ENCODE measurements around the gene ZNF280C.
"Not testable (repeated sequence)": the region's sequence is repeated elsewhere in the genome, so short reads cannot be mapped to it uniquely, and the experiment has no call there.

Gene ZNF280C

GRCh38 chrX:130260316-130260715, 8.4 kb downstream of the ZNF280C start:
- Histone ChIP-seq H3K27me3 (ENCODE audit: insufficient read depth, low read length) (no peaks in the 10 kb centered on the region), H3K36me3 (ENCODE audit: insufficient read depth, low read length) (no peaks in the 10 kb centered on the region; the same call in 1 of the 2 replicates), H3K4me3 (ENCODE audit: low read depth, low read length) (no peak overlapping the region), H3K27ac (ENCODE audit: low read depth, low read length) (no peak overlapping the region), H3K79me2 (ENCODE audit: control insufficient read depth, insufficient read depth, low read length, unreplicated experiment) (peaks cover 30% of the 10 kb centered on the region), H3K4me1 (ENCODE audit: control insufficient read depth, insufficient read depth, low read length, unreplicated experiment) (peaks cover 5% of the 10 kb centered on the region), H2AFZ (ENCODE audit: low read length, unreplicated experiment) (no peak overlapping the region)

GRCh38 chrX:130253916-130254315, 14.8 kb downstream of the ZNF280C start:
- Histone ChIP-seq H3K27ac (ENCODE audit: low read depth, low read length) (no peak overlapping the region), H3K4me3 (ENCODE audit: low read depth, low read length) (no peak overlapping the region), H3K4me1 (ENCODE audit: control insufficient read depth, insufficient read depth, low read length, unreplicated experiment) (no peaks in the 10 kb centered on the region), H3K79me2 (ENCODE audit: control insufficient read depth, insufficient read depth, low read length, unreplicated experiment) (peaks cover 12% of the 10 kb centered on the region), H3K36me3 (ENCODE audit: insufficient read depth, low read length) (no peaks in the 10 kb centered on the region), H3K27me3 (ENCODE audit: insufficient read depth, low read length) (no peaks in the 10 kb centered on the region), H2AFZ (ENCODE audit: low read length, unreplicated experiment) (no peak overlapping the region)

DNA sequence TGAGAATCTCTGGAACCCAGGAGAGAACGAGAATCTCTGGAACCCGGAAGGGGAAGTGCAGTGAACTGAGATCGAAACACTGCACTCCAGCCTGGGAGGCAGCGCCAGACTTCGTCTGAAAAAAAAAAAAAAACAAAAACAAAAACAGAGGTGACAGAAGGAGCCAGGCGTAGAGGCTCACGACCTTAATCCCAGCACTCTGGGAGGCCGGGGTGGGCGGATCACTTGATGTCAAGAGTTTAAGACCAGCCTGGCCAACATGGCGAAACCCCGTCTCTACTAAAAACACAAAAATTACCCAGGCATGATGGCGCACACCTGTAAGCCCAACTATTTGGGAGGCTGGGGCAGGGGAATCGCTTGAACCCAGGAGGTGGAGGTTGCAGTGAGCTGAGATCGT, 17.0 kb downstream of the ZNF280C start:
- no peak overlapping the region for H3K27ac ChIP-seq (ENCODE audit: low read depth, low read length)
- no peak overlapping the region for H3K4me3 ChIP-seq (ENCODE audit: low read depth, low read length)
- no peaks in the 10 kb centered on the region for H3K27me3 ChIP-seq (ENCODE audit: insufficient read depth, low read length)
- no peaks in the 10 kb centered on the region for H3K4me1 ChIP-seq (ENCODE audit: control insufficient read depth, insufficient read depth, low read length, unreplicated experiment)
- H3K36me3 ChIP-seq (ENCODE audit: insufficient read depth, low read length): no peaks in the 10 kb centered on the region
- H2AFZ ChIP-seq (ENCODE audit: low read length, unreplicated experiment): no peak overlapping the region
- peaks cover 12% of the 10 kb centered on the region for H3K79me2 ChIP-seq (ENCODE audit: control insufficient read depth, insufficient read depth, low read length, unreplicated experiment)

GRCh38 chrX:130247996-130248395, 20.7 kb downstream of the ZNF280C start:
- Histone ChIP-seq H3K79me2 (ENCODE audit: control insufficient read depth, insufficient read depth, low read length, unreplicated experiment) (peaks cover 12% of the 10 kb centered on the region), H2AFZ (ENCODE audit: low read length, unreplicated experiment) (no peak overlapping the region), H3K4me1 (ENCODE audit: control insufficient read depth, insufficient read depth, low read length, unreplicated experiment) (no peaks in the 10 kb centered on the region), H3K27ac (ENCODE audit: low read depth, low read length) (no peak overlapping the region), H3K4me3 (ENCODE audit: low read depth, low read length) (no peak overlapping the region), H3K27me3 (ENCODE audit: insufficient read depth, low read length) (no peaks in the 10 kb centered on the region), H3K36me3 (ENCODE audit: insufficient read depth, low read length) (no peaks in the 10 kb centered on the region)

DNA sequence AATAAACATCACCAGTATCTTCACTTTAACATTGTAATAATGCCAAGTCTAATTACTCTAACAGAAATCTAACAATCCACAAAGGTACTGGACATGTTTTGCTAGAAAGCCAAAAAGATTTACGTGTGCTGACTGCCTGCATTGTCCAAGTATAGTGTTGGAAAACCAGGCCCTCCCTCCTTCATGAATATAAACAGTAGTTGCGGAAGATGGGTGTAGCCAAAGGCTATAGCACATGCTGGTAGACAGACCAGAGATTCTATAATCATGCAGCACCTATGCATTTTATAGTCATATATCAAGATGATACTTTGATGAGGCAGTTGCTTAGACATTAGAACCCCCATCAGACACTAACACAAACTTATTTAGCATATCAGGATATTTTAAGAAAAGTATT, 22.6 kb downstream of the ZNF280C start:
- H3K4me1 ChIP-seq (ENCODE audit: control insufficient read depth, insufficient read depth, low read length, unreplicated experiment): no peaks in the 10 kb centered on the region
- H3K4me3 ChIP-seq (ENCODE audit: low read depth, low read length): no peak overlapping the region
- peaks cover 12% of the 10 kb centered on the region for H3K79me2 ChIP-seq (ENCODE audit: control insufficient read depth, insufficient read depth, low read length, unreplicated experiment)
- H3K27me3 ChIP-seq (ENCODE audit: insufficient read depth, low read length): no peaks in the 10 kb centered on the region
- no peak overlapping the region for H3K27ac ChIP-seq (ENCODE audit: low read depth, low read length)
- no peaks in the 10 kb centered on the region for H3K36me3 ChIP-seq (ENCODE audit: insufficient read depth, low read length)
- H2AFZ ChIP-seq (ENCODE audit: low read length, unreplicated experiment): no peak overlapping the region

DNA sequence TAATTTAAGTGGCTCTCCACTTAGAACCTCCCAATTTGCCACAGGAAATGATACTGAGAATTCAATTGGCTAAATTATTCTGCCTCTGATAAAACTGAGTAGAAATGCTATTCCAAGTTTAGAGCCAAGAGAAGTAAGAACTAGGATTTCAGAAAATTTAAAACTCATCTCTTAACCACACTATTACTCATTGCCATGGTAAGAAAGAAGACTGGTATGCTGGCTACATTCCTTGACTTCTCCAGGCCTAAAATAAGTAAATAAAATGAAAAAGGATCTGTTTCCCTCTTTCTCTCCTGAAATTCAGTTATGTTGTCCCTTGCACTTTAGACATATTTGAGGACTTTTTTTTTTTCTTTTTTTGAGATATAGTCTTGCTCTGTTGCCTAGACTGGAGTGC, 23.3 kb downstream of the ZNF280C start:
- H3K27ac ChIP-seq (ENCODE audit: low read depth, low read length): no peak overlapping the region

DNA sequence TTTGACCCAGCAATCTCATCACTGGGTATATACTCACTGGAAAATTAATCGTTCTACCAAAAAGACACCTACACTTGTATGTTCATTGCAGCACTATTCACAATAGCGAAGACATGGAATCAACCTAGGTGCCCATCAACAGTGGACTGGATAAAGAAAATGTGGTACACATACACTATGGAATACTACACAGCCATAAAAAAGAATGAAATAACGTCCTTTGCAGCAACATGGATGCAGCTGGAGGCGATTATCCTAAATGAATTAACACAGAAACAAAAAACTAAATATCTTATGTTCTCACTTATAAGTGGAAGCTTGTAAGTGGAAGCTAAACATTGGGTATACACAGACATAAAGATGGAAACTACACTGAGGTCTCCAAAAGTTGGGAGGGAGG, 37.5 kb downstream of the ZNF280C start:
- not testable (repeated sequence) for H3K27ac ChIP-seq (ENCODE audit: low read depth, low read length); H3K27me3 ChIP-seq (ENCODE audit: insufficient read depth, low read length); H3K4me3 ChIP-seq (ENCODE audit: low read depth, low read length); H3K4me1 ChIP-seq (ENCODE audit: control insufficient read depth, insufficient read depth, low read length, unreplicated experiment); H3K79me2 ChIP-seq (ENCODE audit: control insufficient read depth, insufficient read depth, low read length, unreplicated experiment); H3K36me3 ChIP-seq (ENCODE audit: insufficient read depth, low read length); H2AFZ ChIP-seq (ENCODE audit: low read length, unreplicated experiment)

More for the DNA sequence above, 23.3 kb downstream of the ZNF280C start:
- no peaks in the 10 kb centered on the region for H3K27me3 ChIP-seq (ENCODE audit: insufficient read depth, low read length)
- H3K4me3 ChIP-seq (ENCODE audit: low read depth, low read length): no peak overlapping the region
- H3K79me2 ChIP-seq (ENCODE audit: control insufficient read depth, insufficient read depth, low read length, unreplicated experiment): peaks cover 10% of the 10 kb centered on the region
- no peak overlapping the region for H2AFZ ChIP-seq (ENCODE audit: low read length, unreplicated experiment)
- H3K36me3 ChIP-seq (ENCODE audit: insufficient read depth, low read length): no peaks in the 10 kb centered on the region
- no peaks in the 10 kb centered on the region for H3K4me1 ChIP-seq (ENCODE audit: control insufficient read depth, insufficient read depth, low read length, unreplicated experiment)

DNA sequence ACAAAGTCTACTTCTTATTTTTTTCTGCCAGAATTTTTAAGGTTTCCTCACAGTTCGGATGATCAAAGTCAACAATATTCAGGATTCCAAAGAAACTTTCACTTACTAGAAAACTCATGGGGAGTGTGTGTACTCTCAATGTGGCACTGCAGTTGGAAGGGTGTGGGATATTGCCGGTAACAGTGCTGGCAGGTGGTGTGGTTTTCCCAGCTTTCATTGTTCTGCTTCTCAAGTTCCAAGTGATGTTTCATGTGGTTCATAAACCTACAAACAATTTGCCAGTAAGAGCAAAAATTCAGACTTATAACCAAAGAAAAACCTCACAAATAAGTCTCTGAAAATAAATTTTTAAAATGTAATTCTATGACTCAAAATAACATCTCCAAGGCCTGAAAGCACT, 39.8 kb downstream of the ZNF280C start:
- Histone ChIP-seq H3K79me2 (ENCODE audit: control insufficient read depth, insufficient read depth, low read length, unreplicated experiment) (no peaks in the 10 kb centered on the region), H2AFZ (ENCODE audit: low read length, unreplicated experiment) (no peak overlapping the region), H3K27ac (ENCODE audit: low read depth, low read length) (no peak overlapping the region), H3K27me3 (ENCODE audit: insufficient read depth, low read length) (no peaks in the 10 kb centered on the region), H3K4me1 (ENCODE audit: control insufficient read depth, insufficient read depth, low read length, unreplicated experiment) (no peaks in the 10 kb centered on the region), H3K36me3 (ENCODE audit: insufficient read depth, low read length) (peaks cover 9% of the 10 kb centered on the region; the same call in 1 of the 2 replicates), H3K4me3 (ENCODE audit: low read depth, low read length) (no peak overlapping the region)

GRCh38 chrX:130224810-130225209, 43.9 kb downstream of the ZNF280C start:
- Histone ChIP-seq H3K79me2 (ENCODE audit: control insufficient read depth, insufficient read depth, low read length, unreplicated experiment) (no peaks in the 10 kb centered on the region), H3K27me3 (ENCODE audit: insufficient read depth, low read length) (no peaks in the 10 kb centered on the region), H2AFZ (ENCODE audit: low read length, unreplicated experiment) (no peak overlapping the region), H3K27ac (ENCODE audit: low read depth, low read length) (no peak overlapping the region), H3K36me3 (ENCODE audit: insufficient read depth, low read length) (0 out of 2 replicates have a peak, but pooled peaks cover 6% of the 10 kb centered on the region), H3K4me1 (ENCODE audit: control insufficient read depth, insufficient read depth, low read length, unreplicated experiment) (no peaks in the 10 kb centered on the region), H3K4me3 (ENCODE audit: low read depth, low read length) (no peak overlapping the region)

- Histone ChIP-seq H2AFZ (ENCODE audit: low read length, unreplicated experiment) (no peak overlapping the region), H3K4me1 (ENCODE audit: control insufficient read depth, insufficient read depth, low read length, unreplicated experiment) (no peaks in the 10 kb centered on the region), H3K79me2 (ENCODE audit: control insufficient read depth, insufficient read depth, low read length, unreplicated experiment) (no peaks in the 10 kb centered on the region), H3K4me3 (ENCODE audit: low read depth, low read length) (no peak overlapping the region), H3K27me3 (ENCODE audit: insufficient read depth, low read length) (no peaks in the 10 kb centered on the region), H3K27ac (ENCODE audit: low read depth, low read length) (no peak overlapping the region), H3K36me3 (ENCODE audit: insufficient read depth, low read length) (no peaks in the 10 kb centered on the region)
These were observed 52.4 kb downstream of the ZNF280C start for GRCh38 chrX:130216320-130216719.

DNA sequence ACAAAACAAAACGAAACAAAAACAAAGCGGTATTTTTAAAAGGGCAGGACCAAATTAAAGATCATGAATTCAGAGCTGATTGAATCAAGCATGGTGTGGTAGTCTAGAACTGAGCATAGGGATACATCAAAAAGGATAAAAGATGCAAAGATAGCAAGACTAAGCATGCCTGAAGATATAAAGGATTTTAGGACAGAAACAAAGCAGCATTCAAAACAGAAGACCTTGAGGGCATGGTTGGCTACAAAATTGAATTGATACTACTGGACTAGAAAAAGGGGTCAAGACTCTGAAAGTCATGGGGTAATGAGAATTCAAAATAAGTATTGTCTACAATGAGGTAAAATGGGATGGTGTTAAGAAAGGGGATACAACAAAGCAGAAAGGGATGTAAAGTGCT, 55.3 kb downstream of the ZNF280C start:
- H3K4me3 ChIP-seq (ENCODE audit: low read depth, low read length): no peak overlapping the region
- no peaks in the 10 kb centered on the region for H3K79me2 ChIP-seq (ENCODE audit: control insufficient read depth, insufficient read depth, low read length, unreplicated experiment)
- no peak overlapping the region for H3K27ac ChIP-seq (ENCODE audit: low read depth, low read length)
- no peaks in the 10 kb centered on the region for H3K36me3 ChIP-seq (ENCODE audit: insufficient read depth, low read length)
- no peaks in the 10 kb centered on the region for H3K4me1 ChIP-seq (ENCODE audit: control insufficient read depth, insufficient read depth, low read length, unreplicated experiment)
- no peak overlapping the region for H2AFZ ChIP-seq (ENCODE audit: low read length, unreplicated experiment)
- no peaks in the 10 kb centered on the region for H3K27me3 ChIP-seq (ENCODE audit: insufficient read depth, low read length)
